ENCODE results near the gene SH3PXD2A. TPM values are rescaled to one million over a fixed set of nuclear protein-coding genes. Genes with fewer than 3 reads are reported as not detected.
A peak's percentile ranks its signal among the peaks of the same experiment; 100 is the strongest.
"Not testable (repeated sequence)": the region's sequence is repeated elsewhere in the genome, so short reads cannot be mapped to it uniquely, and the experiment has no call there.

Gene SH3PXD2A
- total RNA-seq, 1 donor: 58.3 TPM

DNA sequence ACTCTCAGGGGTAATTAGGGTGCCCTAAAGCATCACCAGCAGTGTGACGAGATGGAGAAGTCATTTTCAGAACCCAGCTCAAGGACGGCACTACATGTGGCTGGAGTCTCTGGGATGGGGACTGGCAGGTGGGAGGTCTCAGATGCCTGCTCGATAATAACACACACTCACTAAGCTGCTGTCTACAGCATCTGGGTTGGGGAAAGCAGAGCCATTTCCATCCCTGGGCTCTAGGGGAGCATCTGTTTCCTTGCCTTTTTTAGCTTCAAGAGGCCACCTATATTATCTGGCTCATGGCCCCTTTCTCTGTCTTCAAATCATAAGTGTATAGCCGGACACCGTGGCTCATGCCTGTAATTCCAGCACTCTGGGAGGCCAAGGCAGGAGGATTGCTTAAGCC is 79.6 kb downstream of the SH3PXD2A start:
- TF ChIP-seq CTCF (IDR thresholded peaks at IDR 0.05; ENCODE audit: insufficient read depth, low read depth, low read length): no peak
- DNase-seq (ENCODE audit: low read depth): no peak
- no peak overlapping the region for H3K4me3 ChIP-seq (ENCODE audit: low read depth, low read length)

- not testable (repeated sequence) for H3K4me3 ChIP-seq (ENCODE audit: low read depth, low read length); DNase-seq (ENCODE audit: low read depth)
These were observed 82.5 kb downstream of the SH3PXD2A start for GRCh38 chr10:103772846-103773245.

- peak overlapping the region; percentile 50 for H3K4me3 ChIP-seq (ENCODE audit: low read depth, low read length)
- peak; percentile 97 for DNase-seq (ENCODE audit: low read depth)
- TF ChIP-seq CTCF (IDR thresholded peaks at IDR 0.05; ENCODE audit: insufficient read depth, low read depth, low read length): no peak
These were observed 83.1 kb downstream of the SH3PXD2A start for GRCh38 chr10:103772096-103772845.

DNA sequence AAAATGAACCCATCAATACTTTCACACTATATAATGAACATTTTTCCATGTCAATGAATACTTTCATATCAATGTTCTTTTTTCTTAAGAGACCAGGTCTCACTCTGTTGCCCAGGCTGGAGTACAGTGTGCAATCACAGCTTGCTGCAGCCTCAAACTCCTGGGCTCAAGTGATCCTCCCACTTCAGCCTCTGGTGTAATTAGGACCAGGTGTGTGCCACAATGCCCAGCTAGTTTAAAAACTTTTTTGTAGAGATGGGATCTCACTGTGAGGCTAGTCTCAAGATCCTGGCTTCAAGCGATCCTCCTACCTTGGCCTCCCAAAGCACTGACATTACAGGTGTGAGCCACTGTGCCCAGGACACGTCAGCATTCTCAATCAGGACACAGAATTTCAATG is 85.2 kb downstream of the SH3PXD2A start:
- H3K4me3 ChIP-seq (ENCODE audit: low read depth, low read length): no peak overlapping the region
- DNase-seq (ENCODE audit: low read depth): no peak
- TF ChIP-seq CTCF (IDR thresholded peaks at IDR 0.05; ENCODE audit: insufficient read depth, low read depth, low read length): no peak

GRCh38 chr10:103769176-103769575 is 86.2 kb downstream of the SH3PXD2A start:
- no peak for TF ChIP-seq CTCF (IDR thresholded peaks at IDR 0.05; ENCODE audit: insufficient read depth, low read depth, low read length)
- H3K4me3 ChIP-seq (ENCODE audit: low read depth, low read length): no peak overlapping the region
- DNase-seq (ENCODE audit: low read depth): no peak

DNA sequence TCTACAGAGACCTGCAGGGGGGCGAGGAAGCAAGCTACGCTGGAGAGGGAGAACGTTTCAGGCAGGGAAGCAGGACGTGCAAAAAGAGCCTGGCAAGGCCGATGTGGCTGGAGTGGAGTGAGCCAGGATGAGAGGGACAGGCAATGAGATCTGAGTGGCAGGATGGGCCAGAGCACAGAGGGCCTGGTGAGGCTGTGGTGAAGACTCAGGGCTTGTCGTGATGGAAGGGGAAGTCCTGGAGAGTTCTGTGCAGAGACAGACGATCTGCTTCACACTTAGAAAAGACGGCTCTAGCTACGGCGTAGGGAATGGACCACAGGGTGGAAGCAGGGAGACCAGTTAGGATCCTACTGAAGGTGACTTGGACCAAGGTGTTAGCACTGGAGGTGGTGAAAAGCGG is 87.0 kb downstream of the SH3PXD2A start:
- no peak for DNase-seq (ENCODE audit: low read depth)
- TF ChIP-seq CTCF (IDR thresholded peaks at IDR 0.05; ENCODE audit: insufficient read depth, low read depth, low read length): no peak
- no peak overlapping the region for H3K4me3 ChIP-seq (ENCODE audit: low read depth, low read length)

GRCh38 chr10:103767756-103768155 is 87.6 kb downstream of the SH3PXD2A start:
- H3K4me3 ChIP-seq (ENCODE audit: low read depth, low read length): no peak overlapping the region
- no peak for TF ChIP-seq CTCF (IDR thresholded peaks at IDR 0.05; ENCODE audit: insufficient read depth, low read depth, low read length)
- DNase-seq (ENCODE audit: low read depth): no peak

Data from fibroblast of villous mesenchyme (primary cell).